Sigmoid colon (tissue), 7 donors: Measurements from ENCODE around the gene ELOVL5. TPM values are rescaled to one million over a fixed set of nuclear protein-coding genes. Genes with fewer than 3 reads are reported as not detected.

ENCODE experiments used
- DNase-seq: peaks from one replicate; pipeline ENCODE4 v3.0.0-alpha.2; 2019
- H3K27ac ChIP-seq, 4 donors: fragments of 200-600 bp; sonication (generic); one replicate each; pipeline ENCODE4 v1.5.1; 2016 to 2019; ENCODE audit warnings: mild to moderate bottlenecking in 1 of 4
- H3K27me3 ChIP-seq, 3 donors: fragments of 200-600 bp; sonication (generic); one replicate each; pipeline ENCODE4 v1.5.1; 2019; ENCODE audit warnings: mild to moderate bottlenecking in 1 of 3
- H3K36me3 ChIP-seq, 4 donors: fragments of 200-600 bp; sonication (generic); one replicate each; pipeline ENCODE4 v1.5.1; 2016 to 2019
- H3K4me1 ChIP-seq, 4 donors: fragments of 200-600 bp; sonication (generic); one replicate each; pipeline ENCODE4 v1.5.1; 2017 to 2019
- H3K4me3 ChIP-seq, 4 donors: fragments of 200-600 bp; sonication (generic); one replicate each; pipeline ENCODE4 v1.5.1; 2017 to 2019; ENCODE audit warnings: mild to moderate bottlenecking in 2 of 4, moderate library complexity in 1 of 4
- H3K9me3 ChIP-seq, 4 donors: fragments of 200-600 bp in 3 of 4; sonication (generic) in 3 of 4; one replicate each; pipeline versions ENCODE4 v1.5.1 to v1.6.1; 2013 to 2019
- EP300 ChIP-seq, 4 donors: sonication (generic); formaldehyde crosslinking; IDR thresholded peaks; one replicate each; pipeline ENCODE4 v1.6.1; 2017; ENCODE audit warnings: antibody characterized with exemption in 4 of 4
- POLR2A ChIP-seq, 2 donors: fragments of 450-650 bp; IDR thresholded peaks; one replicate each; pipeline ENCODE4 v1.6.1; 2016; ENCODE audit warnings: antibody characterized with exemption in 2 of 2, mild to moderate bottlenecking in 2 of 2, moderate library complexity in 2 of 2
- POLR2AphosphoS5 ChIP-seq, 4 donors: sonication (generic); formaldehyde crosslinking; IDR thresholded peaks; one replicate each; pipeline ENCODE4 v1.6.1; 2017; ENCODE audit warnings: antibody characterized with exemption in 4 of 4
- WGBS, 2 donors: extraction: QIAGEN DNeasy Blood & Tissue Kit; methylation state at CpG; one replicate each; pipeline ENCODE4 v1.1.7; 2013; 5-methylcytosine and 5-hydroxymethylcytosine counted together
- intact Hi-C: fragments of 100-400 bp; cut with DNase I; formaldehyde crosslinking; loops from one replicate; pipeline ENCODE4 v1.15.1; 2023
- polyA plus RNA-seq, 3 donors: library from polyadenylated mRNA; stranded (reverse); fragments of 200-250 nt; gene quantifications; one replicate each; pipeline ENCODE4 v1.2.3, GENCODE V29; 2013
- total RNA-seq, 4 donors: library from RNA; depleted of rRNA; stranded (reverse); fragments of >200 nt; gene quantifications; one replicate each; pipeline ENCODE4 v1.1.0, GENCODE V29; 2016
- TF ChIP-seq, protein P1 (sequence below), 4 experiments: fragments of 450-650 bp in 3 of 4; fragments of 200-600 bp in 1 of 4; IDR thresholded peaks; one replicate each; pipeline ENCODE4 v1.5.1; 2016 to 2019; ENCODE audit warnings: antibody characterized with exemption in 4 of 4, mild to moderate bottlenecking in 3 of 4, moderate library complexity in 2 of 4
- donor health status: healthy with polysubstance abuse.
- donor health status: Bipolar disorder and iron deficiency.
- donor health status: healthy.

Gene ELOVL5
- total and polyA plus RNA-seq, 7 donors, result 7.2 to 73.8 (median 54.3) TPM

- Histone ChIP-seq H3K4me3 (no peak overlapping the region), H3K9me3 (no peaks in the 10 kb centered on the region), H3K4me1 (peaks cover 0 to 12% (median 4%) of the 10 kb centered on the region in 4 donors), H3K27ac (no peak overlapping the region), H3K27me3 (no peaks in the 10 kb centered on the region), H3K36me3 (peaks cover 12 to 88% (median 36%) of the 10 kb centered on the region in 4 donors)
- intact Hi-C loops, result no loop called here
- no peak for DNase-seq
- 83 to 92% methylated on average over 4 of the region's 4 CpGs for WGBS, 2 donors
- TF ChIP-seq, protein P1, sequence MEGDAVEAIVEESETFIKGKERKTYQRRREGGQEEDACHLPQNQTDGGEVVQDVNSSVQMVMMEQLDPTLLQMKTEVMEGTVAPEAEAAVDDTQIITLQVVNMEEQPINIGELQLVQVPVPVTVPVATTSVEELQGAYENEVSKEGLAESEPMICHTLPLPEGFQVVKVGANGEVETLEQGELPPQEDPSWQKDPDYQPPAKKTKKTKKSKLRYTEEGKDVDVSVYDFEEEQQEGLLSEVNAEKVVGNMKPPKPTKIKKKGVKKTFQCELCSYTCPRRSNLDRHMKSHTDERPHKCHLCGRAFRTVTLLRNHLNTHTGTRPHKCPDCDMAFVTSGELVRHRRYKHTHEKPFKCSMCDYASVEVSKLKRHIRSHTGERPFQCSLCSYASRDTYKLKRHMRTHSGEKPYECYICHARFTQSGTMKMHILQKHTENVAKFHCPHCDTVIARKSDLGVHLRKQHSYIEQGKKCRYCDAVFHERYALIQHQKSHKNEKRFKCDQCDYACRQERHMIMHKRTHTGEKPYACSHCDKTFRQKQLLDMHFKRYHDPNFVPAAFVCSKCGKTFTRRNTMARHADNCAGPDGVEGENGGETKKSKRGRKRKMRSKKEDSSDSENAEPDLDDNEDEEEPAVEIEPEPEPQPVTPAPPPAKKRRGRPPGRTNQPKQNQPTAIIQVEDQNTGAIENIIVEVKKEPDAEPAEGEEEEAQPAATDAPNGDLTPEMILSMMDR (IDR thresholded peaks at IDR 0.05), result no peak
- TF ChIP-seq EP300 (IDR thresholded peaks at IDR 0.05) (no peak), POLR2A (IDR thresholded peaks at IDR 0.05) (no peak), POLR2AphosphoS5 (IDR thresholded peaks at IDR 0.05) (no peak)
Measured at GRCh38 chr6:53273370-53273769, 75.4 kb downstream of the ELOVL5 start.

DNA sequence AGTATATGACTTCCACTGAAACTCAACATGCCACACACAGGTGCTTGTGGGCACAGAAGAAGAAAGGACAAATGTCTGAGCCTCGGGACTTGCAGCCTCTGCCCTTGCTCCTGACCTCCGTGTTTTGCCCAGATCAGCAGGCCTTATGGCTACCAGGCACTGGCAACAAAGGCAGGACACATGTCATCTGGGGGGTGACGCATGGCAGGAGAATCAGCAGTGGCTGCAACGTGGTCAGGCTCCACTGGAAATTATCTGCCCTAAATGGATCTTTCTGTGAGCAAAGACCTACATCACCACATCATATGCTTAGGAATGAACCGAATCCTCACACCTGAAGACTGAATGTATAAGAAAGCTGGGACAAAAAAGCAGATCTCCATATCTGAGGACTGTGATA is 78.9 kb downstream of the ELOVL5 start:
- H3K36me3 ChIP-seq, result peaks cover 12 to 88% (median 38%) of the 10 kb centered on the region in 4 donors
- TF ChIP-seq EP300 (IDR thresholded peaks at IDR 0.05) (no peak), POLR2AphosphoS5 (IDR thresholded peaks at IDR 0.05) (no peak), POLR2A (IDR thresholded peaks at IDR 0.05) (no peak)
- TF ChIP-seq, protein P1 (IDR thresholded peaks at IDR 0.05), result no peak

GRCh38 chr6:53268858-53269608 is 79.7 kb downstream of the ELOVL5 start:
- intact Hi-C loops, result no loop called here
- H3K4me1 ChIP-seq, result peaks cover 0 to 13% (median 0%) of the 10 kb centered on the region in 4 donors
- H3K4me3 ChIP-seq, result no peak overlapping the region
- H3K27ac ChIP-seq, result no peak overlapping the region
- 93% methylated on average over 6 of the region's 6 CpGs for WGBS, 2 donors
- no peaks in the 10 kb centered on the region for H3K27me3 ChIP-seq
- peaks cover 12 to 80% (median 35%) of the 10 kb centered on the region in 4 donors for H3K36me3 ChIP-seq
- H3K9me3 ChIP-seq, result no peaks in the 10 kb centered on the region
- no peak for DNase-seq
- TF ChIP-seq POLR2A (IDR thresholded peaks at IDR 0.05), result no peak

More for the DNA sequence above, 78.9 kb downstream of the ELOVL5 start:
- no peak overlapping the region for H3K4me3 ChIP-seq
- H3K9me3 ChIP-seq, result no peaks in the 10 kb centered on the region
- no peaks in the 10 kb centered on the region for H3K27me3 ChIP-seq
- 93% methylated on average over 5 of the region's 5 CpGs for WGBS, 2 donors
- H3K4me1 ChIP-seq, result peaks cover 0 to 5% (median 0%) of the 10 kb centered on the region in 4 donors
- no peak overlapping the region for H3K27ac ChIP-seq
- DNase-seq, result no peak
- intact Hi-C loops, result no loop called here

- TF ChIP-seq, protein P1 (IDR thresholded peaks at IDR 0.05), result no peak
- no peak for TF ChIP-seq EP300 (IDR thresholded peaks at IDR 0.05)
- TF ChIP-seq POLR2AphosphoS5 (IDR thresholded peaks at IDR 0.05), result no peak
- no peak for TF ChIP-seq POLR2A (IDR thresholded peaks at IDR 0.05)
- Histone ChIP-seq H3K4me1 (peaks cover 0 to 14% (median 0%) of the 10 kb centered on the region in 4 donors), H3K27me3 (no peaks in the 10 kb centered on the region), H3K9me3 (no peaks in the 10 kb centered on the region), H3K36me3 (peaks cover 5 to 68% (median 22%) of the 10 kb centered on the region in 4 donors), H3K4me3 (no peak overlapping the region), H3K27ac (no peak overlapping the region)
- WGBS, 2 donors, result 98% methylated on average over 4 of the region's 4 CpGs
- no peak for DNase-seq
- intact Hi-C loops, result no loop called here
Measured at GRCh38 chr6:53266553-53267090, 82.1 kb downstream of the ELOVL5 start.

DNA sequence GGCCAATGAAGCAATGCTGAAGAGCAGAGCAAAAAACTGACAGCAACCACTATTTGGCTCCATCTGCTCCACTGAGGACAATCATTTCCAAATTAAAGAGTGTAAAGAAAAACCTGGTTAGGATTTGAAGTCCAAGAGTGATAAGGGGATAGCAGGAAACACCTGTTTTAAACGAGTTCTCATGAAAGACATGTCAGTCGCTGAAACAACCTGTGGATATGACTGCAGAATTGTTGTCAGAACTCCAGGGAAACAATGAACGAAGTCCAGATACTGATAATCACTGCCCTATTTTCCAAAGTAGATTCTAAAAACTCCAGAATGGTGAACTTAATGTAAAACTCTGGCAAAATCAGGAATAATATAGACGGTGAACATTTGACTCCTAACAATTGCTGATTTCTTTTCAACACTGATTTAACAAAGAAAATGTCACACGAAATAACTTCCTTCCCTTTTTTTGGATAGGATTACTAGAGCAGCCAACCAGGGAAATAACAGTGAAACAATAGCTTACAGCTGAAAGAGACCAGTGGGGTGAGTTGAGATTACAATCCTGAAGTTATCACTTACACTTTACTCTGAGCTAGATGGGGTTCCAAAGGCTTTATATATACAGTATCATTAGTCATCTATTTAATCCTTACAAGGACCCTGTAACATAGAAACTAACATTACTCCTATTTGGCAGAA is 83.7 kb downstream of the ELOVL5 start:
- WGBS, 2 donors, result 53 to 70% methylated on average over 5 of the region's 5 CpGs
- DNase-seq, result no peak
- Histone ChIP-seq H3K9me3 (no peaks in the 10 kb centered on the region), H3K4me3 (no peak overlapping the region), H3K27ac (no peak overlapping the region), H3K27me3 (no peaks in the 10 kb centered on the region), H3K4me1 (peaks cover 0 to 14% (median 0%) of the 10 kb centered on the region in 4 donors), H3K36me3 (peaks cover 0 to 67% (median 20%) of the 10 kb centered on the region in 4 donors)
- TF ChIP-seq EP300 (IDR thresholded peaks at IDR 0.05) (no peak), POLR2AphosphoS5 (IDR thresholded peaks at IDR 0.05) (no peak), POLR2A (IDR thresholded peaks at IDR 0.05) (no peak)
- TF ChIP-seq, protein P1 (IDR thresholded peaks at IDR 0.05), result no peak
- intact Hi-C loops, result no loop called here
